ENCODE data around the gene SPCS1. TPM values are rescaled to one million over a fixed set of nuclear protein-coding genes. Genes with fewer than 3 reads are reported as not detected.

The SPCS1 gene
- total and polyA plus RNA-seq, 10 donors = 56.5 to 154 (median 107) TPM

GRCh38 chr3:52697632-52697965, 8.3 kb upstream of the SPCS1 start:
- Histone ChIP-seq H3K27me3 (replicated peaks in 1 of 7) (no peaks in the 10 kb centered on the region), H3K36me3 (peaks cover 0 to 76% (median 55%) of the 10 kb centered on the region in 6 donors), H3K4me3 (no peak overlapping the region), H3K9me3 (no peaks in the 10 kb centered on the region), H3K4me1 (peaks cover 0 to 29% (median 0%) of the 10 kb centered on the region in 6 donors), H3K27ac (peak overlapping the region in 3 of 8 donors; percentile 5 to 64 (median 37))
- TF ChIP-seq POLR2AphosphoS5 (IDR thresholded peaks at IDR 0.05) = no peak
- no peak for TF ChIP-seq CTCF (IDR thresholded peaks at IDR 0.05 in 8 of 11, conservative IDR thresholded peaks at IDR 0.05 in 3 of 11)
- DNase-seq = no peak
- WGBS, 5 donors = 95 to 98% (median 96%) methylated on average over 4 of the region's 4 CpGs
- intact Hi-C loops (cut with DNase I; ENCODE audit: low total_unique reads) = no loop called here

GRCh38 chr3:52703341-52703740, 2.6 kb upstream of the SPCS1 start:
- Histone ChIP-seq H3K36me3 (peaks cover 0 to 27% (median 13%) of the 10 kb centered on the region in 6 donors), H3K9me3 (no peaks in the 10 kb centered on the region), H3K4me3 (no peak overlapping the region), H3K27me3 (replicated peaks in 1 of 7) (no peaks in the 10 kb centered on the region), H3K27ac (no peak overlapping the region), H3K4me1 (peaks cover 30 to 61% (median 36%) of the 10 kb centered on the region in 6 donors)
- TF ChIP-seq CTCF (IDR thresholded peaks at IDR 0.05 in 8 of 11, conservative IDR thresholded peaks at IDR 0.05 in 3 of 11) (no peak), POLR2A (IDR thresholded peaks at IDR 0.05) (no peak), POLR2AphosphoS5 (IDR thresholded peaks at IDR 0.05) (no peak)
- WGBS, 5 donors = 78 to 94% (median 90%) methylated on average over 7 of the region's 7 CpGs
- DNase-seq = no peak
- intact Hi-C loops (cut with DNase I; ENCODE audit: low total_unique reads) = no loop called here

- Histone ChIP-seq H3K27ac (peak overlapping the region; percentile 84 to 96 (median 94)), H3K4me3 (peak overlapping the region; percentile 92 to 100 (median 100)), H3K27me3 (replicated peaks in 1 of 7) (no peaks in the 10 kb centered on the region), H3K4me1 (peaks cover 30 to 75% (median 38%) of the 10 kb centered on the region in 6 donors), H3K9me3 (no peaks in the 10 kb centered on the region), H3K36me3 (peaks cover 0 to 27% (median 13%) of the 10 kb centered on the region in 6 donors)
- no peak for DNase-seq
- 2 to 19% (median 7%) methylated on average over 5 to 22 of the region's 22 CpGs for WGBS, 5 donors
- TF ChIP-seq POLR2AphosphoS5 (IDR thresholded peaks at IDR 0.05) = no peak
- intact Hi-C loops (cut with DNase I; ENCODE audit: low total_unique reads) = no loop called here
These were observed 1.1 kb upstream of the SPCS1 start for GRCh38 chr3:52704611-52705437.

- Histone ChIP-seq H3K9me3 (no peaks in the 10 kb centered on the region), H3K27me3 (replicated peaks in 1 of 7) (no peaks in the 10 kb centered on the region), H3K36me3 (peaks cover 0 to 29% (median 13%) of the 10 kb centered on the region in 6 donors), H3K4me1 (peaks cover 30 to 80% (median 38%) of the 10 kb centered on the region in 6 donors), H3K27ac (peak overlapping the region; percentile 84 to 96 (median 94)), H3K4me3 (peak overlapping the region; percentile 92 to 100 (median 100))
- intact Hi-C loops (cut with DNase I; ENCODE audit: low total_unique reads) = no loop called here
- WGBS, 5 donors = 1% methylated on average over 20 to 25 of the region's 25 CpGs; no CpG with 5 or more reads in 1 of the 5 donors
- TF ChIP-seq CTCF (IDR thresholded peaks at IDR 0.05 in 8 of 11, conservative IDR thresholded peaks at IDR 0.05 in 3 of 11) = no peak
- no peak for TF ChIP-seq POLR2AphosphoS5 (IDR thresholded peaks at IDR 0.05)
- no peak for TF ChIP-seq POLR2A (IDR thresholded peaks at IDR 0.05)
- DNase-seq = no peak
These were observed 543 bp upstream of the SPCS1 start for GRCh38 chr3:52705438-52705687.

All from spleen (tissue), 11 donors.